HG02623 (cell line): ENCODE measurements around the gene PRRX1.

ENCODE experiments used
- ATAC-seq: cut with Tn5 transposase; IDR thresholded peaks from one replicate; pipeline ENCODE4 v1.9.1; 2021; ENCODE audit warnings: moderate library complexity; ENCODE audit not compliant: unreplicated experiment

Gene PRRX1

GRCh38 chr1:170664828-170665612, 1.1 kb downstream of the PRRX1 start:
- no peak for ATAC-seq

- no peak for ATAC-seq
These were observed 1.7 kb downstream of the PRRX1 start for GRCh38 chr1:170665629-170666028.

GRCh38 chr1:170666541-170667254, 2.8 kb downstream of the PRRX1 start:
- ATAC-seq, result no peak

- no peak for ATAC-seq
These were observed 4.5 kb downstream of the PRRX1 start for GRCh38 chr1:170668209-170669106.

- ATAC-seq, result no peak
These were observed 5.1 kb downstream of the PRRX1 start for GRCh38 chr1:170669107-170669445.

GRCh38 chr1:170669586-170670530, 5.9 kb downstream of the PRRX1 start:
- no peak for ATAC-seq

GRCh38 chr1:170670802-170671628, 7.1 kb downstream of the PRRX1 start:
- no peak for ATAC-seq

- no peak for ATAC-seq
These were observed 7.7 kb downstream of the PRRX1 start for GRCh38 chr1:170671629-170671963.

GRCh38 chr1:170672316-170672715, 8.4 kb downstream of the PRRX1 start:
- ATAC-seq, result no peak

- no peak for ATAC-seq
These were observed 10.3 kb downstream of the PRRX1 start for GRCh38 chr1:170674239-170674638.

GRCh38 chr1:170674986-170675385, 11.1 kb downstream of the PRRX1 start:
- ATAC-seq, result no peak

GRCh38 chr1:170675865-170676264, 11.9 kb downstream of the PRRX1 start:
- no peak for ATAC-seq

GRCh38 chr1:170676628-170677027, 12.7 kb downstream of the PRRX1 start:
- ATAC-seq, result no peak

GRCh38 chr1:170678027-170678600, 14.2 kb downstream of the PRRX1 start:
- ATAC-seq, result no peak

GRCh38 chr1:170680428-170680827, 16.5 kb downstream of the PRRX1 start:
- ATAC-seq, result no peak

GRCh38 chr1:170682169-170682568, 18.2 kb downstream of the PRRX1 start:
- no peak for ATAC-seq

GRCh38 chr1:170682809-170683208, 18.9 kb downstream of the PRRX1 start:
- ATAC-seq, result no peak

GRCh38 chr1:170685166-170685565, 21.2 kb downstream of the PRRX1 start:
- no peak for ATAC-seq

GRCh38 chr1:170686291-170686690, 22.4 kb downstream of the PRRX1 start:
- ATAC-seq, result no peak
